ENCODE measurements around the gene LRRC8D.

LRRC8D gene

DNA sequence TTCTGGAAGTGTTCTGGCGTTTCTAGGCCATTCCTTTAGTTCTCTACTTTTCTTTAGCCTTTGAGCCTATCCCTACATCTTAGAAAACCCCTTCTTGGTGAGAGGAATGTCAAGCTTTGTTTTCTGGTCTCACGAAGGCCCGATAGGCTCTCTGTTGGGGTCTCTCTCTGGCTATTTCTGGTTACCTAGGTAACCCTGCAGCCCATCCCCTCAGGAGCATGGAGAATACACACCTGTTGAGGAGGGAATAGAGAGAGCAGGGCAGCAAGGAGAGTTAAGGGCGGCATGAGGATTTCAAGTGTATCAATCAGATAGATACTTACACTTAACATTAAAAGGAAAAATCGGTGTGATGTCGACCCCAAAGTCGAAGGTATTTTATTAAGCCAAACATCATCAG, 45.7 kb downstream of the LRRC8D start:
- no peak for DNase-seq (ENCODE audit: low read depth, low spot score)

- DNase-seq (ENCODE audit: low read depth, low spot score): no peak
Measured at GRCh38 chr1:89870998-89871397, 50.2 kb downstream of the LRRC8D start.

DNA sequence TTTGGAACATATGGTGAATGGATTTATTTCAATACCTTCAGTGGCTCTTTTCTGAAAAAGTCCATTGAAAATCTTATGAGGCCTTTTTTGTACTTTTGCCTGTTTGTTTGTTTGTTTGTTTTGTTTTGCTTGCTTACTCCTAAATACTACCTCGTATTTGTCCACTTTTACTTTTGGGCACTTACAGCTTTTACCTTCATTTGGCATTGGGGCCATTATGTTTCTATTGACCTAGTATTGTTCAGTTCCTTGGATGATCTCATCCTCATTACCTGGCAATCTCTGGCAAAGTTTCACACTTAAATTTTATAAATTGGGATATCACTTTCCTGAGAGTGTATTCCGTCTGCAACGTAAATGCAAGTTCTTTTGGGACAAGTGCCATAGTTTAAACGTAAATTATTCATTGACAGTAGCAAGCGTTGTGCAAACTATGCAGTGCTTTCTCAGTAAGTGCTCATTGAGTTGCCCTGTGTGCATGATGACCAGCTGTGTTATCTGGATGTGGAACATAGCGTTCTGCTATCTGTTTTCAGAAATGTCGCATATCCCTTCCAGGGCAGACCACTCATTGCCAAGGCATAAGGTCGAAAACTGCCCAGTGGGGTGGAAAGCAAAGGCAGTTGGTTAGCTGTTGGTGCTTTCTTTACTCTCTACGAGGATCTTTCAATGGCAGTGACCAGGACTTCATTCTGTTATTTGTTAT, 51.1 kb downstream of the LRRC8D start:
- no peak for DNase-seq (ENCODE audit: low read depth, low spot score)

DNA sequence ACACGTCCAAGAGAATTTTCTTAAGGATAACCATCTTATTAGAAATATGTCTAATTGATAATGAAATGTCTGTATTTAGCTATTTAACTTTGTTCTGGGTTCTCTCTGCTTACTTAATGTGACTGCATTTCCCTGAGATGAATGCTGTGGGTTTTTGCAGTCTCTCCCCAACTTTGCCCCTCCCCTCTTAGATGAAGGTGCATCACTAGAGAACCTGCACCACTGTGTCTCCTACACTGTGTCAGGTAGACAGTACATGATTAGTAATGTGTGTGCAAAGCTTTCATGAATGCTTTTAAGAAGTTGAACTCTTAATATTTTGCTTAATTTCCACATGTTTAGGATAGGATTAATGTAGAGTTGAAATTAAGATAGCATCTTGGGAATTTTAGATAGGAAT, 51.7 kb downstream of the LRRC8D start:
- no peak for DNase-seq (ENCODE audit: low read depth, low spot score)

- no peak for DNase-seq (ENCODE audit: low read depth, low spot score)
Measured at GRCh38 chr1:89873288-89873687, 52.5 kb downstream of the LRRC8D start.

DNA sequence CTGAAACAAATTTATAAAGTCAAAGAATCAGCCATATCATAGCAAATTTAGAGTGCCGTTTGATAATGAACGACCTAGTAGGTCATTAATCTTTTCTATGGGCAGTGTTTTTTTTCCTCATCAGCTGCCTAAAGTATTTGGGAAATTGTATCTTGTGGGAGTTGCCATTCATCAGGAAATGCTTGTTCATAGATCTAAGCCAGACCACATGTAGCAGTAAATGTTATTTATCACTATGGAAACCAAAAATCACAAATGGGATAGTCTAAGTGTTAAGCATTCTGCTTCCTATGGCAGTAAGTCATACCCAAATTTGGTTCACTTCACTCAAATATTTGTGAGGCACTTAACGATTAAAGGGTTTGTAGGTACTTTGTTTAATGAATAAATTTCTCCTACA, 52.9 kb downstream of the LRRC8D start:
- DNase-seq (ENCODE audit: low read depth, low spot score): peak; percentile 47

DNA sequence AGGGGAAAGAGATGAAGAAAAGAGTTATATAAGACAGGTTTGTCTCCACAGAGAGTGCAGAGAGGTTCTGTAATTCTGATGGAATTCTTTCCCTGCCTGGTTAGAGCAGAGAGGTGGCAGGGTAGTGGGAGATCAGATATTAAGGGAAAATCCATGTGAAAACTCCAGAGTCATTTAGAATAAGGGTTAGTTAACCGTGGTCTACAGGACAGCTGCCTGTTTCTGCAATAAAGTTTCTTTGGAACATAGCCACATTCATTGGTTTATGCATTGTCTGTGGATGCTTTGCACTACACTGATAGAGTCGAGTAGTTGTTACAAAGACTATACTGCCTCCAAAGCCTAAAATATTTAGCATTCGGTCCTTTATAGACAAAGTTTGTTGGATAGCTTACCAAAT, 55.6 kb downstream of the LRRC8D start:
- DNase-seq (ENCODE audit: low read depth, low spot score): no peak

GRCh38 chr1:89877756-89878155, 56.9 kb downstream of the LRRC8D start:
- no peak for DNase-seq (ENCODE audit: low read depth, low spot score)

DNA sequence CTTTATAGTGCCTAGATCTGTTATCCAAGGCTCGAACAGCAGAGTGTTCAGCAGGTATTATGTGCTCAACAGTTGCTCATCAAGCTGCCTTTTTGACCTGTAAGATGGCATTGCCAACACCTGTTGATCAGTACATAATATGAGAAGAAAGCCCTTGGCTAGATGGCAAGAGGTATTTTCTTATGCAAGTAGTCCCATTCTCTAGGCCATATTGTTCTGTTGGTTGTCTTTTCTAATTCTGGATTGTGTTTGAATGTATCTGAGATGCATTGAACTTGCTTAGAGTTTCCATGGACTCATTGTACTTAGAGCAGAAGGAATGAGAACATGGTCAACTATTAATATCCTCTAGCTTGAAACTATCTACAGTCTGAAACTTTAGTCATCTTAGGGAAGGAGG, 57.4 kb downstream of the LRRC8D start:
- DNase-seq (ENCODE audit: low read depth, low spot score): no peak

DNA sequence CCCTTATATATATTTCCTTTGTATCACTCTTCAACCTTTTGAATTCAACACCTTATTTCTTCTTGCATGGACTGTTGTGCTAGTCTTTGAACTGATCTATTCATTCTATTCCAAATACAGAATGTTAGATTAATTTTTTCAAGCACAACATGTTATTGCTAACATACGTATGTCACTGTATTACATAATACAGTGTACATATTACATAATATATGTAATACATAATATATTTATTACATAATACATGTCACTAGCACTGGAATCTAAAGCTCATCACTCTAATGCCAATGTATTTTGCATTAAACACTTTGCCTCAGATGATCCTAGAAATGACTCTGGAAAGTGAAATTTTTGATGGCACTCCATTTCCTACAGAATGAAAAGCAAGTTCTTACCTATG, 59.8 kb downstream of the LRRC8D start:
- DNase-seq (ENCODE audit: low read depth, low spot score): no peak

DNA sequence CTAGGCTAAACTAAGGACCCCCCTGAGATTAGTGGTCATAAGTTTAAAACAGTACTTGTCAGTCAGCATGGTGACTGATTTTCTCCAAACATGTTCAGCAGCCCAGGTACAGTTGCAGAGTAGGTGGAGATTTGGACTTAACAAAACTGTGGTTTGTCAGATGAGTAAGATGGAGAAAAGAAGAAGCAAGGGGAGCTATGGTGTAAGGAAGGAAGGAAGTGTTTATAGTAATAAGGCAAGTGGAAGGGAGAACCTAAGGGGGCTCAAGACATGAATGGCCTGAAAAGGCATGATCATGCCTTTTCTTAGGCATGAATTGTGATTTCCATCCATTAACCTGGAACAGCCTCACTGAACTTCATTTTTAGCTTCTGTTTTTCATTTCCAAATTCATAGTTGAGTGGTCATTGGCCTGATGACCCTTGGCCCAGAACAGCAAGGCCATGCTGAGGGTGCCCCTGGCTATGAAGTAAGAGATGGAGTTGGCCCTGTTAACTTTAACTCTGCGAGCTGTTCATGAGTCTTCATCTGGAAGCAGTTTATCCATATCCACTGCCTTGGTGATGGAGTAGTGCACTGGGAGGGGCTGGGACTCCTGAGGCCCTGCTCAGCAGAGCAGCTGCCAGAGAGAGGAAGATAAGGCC, 60.7 kb downstream of the LRRC8D start:
- DNase-seq (ENCODE audit: low read depth, low spot score): no peak

DNA sequence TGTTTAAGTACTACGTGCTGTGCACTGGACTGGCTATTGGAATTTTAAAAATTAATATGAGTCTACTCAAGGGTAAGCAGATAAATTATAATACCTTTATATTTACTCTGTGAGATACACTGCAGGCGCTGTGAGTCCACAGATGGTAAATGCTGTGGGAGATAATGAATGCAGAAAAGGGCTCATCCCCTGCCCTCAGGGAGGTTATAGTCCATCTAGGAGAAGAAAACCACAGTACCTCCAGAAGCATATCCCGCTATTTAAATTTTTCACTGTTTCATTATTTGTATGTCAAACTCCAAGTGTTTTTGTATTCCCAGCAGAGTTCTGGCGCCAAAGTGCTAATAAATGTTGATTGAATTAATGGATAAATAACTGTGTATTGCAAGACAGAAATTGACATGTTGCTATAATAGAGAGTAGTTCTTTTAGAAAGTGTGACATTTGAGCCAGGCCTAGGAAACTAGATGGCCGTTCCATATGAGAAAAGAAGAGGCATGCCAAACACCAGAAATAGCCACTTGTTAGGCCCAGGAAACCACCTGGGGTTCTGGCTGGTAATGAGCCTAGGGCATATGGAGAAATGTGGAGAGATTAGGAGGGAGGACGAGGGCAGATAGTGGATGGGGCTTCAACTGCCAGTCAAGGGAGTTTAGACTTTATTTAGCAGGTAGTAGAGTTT, 61.7 kb downstream of the LRRC8D start:
- DNase-seq (ENCODE audit: low read depth, low spot score): no peak

- no peak for DNase-seq (ENCODE audit: low read depth, low spot score)
Measured at GRCh38 chr1:89883030-89883379, 62.2 kb downstream of the LRRC8D start.

DNA sequence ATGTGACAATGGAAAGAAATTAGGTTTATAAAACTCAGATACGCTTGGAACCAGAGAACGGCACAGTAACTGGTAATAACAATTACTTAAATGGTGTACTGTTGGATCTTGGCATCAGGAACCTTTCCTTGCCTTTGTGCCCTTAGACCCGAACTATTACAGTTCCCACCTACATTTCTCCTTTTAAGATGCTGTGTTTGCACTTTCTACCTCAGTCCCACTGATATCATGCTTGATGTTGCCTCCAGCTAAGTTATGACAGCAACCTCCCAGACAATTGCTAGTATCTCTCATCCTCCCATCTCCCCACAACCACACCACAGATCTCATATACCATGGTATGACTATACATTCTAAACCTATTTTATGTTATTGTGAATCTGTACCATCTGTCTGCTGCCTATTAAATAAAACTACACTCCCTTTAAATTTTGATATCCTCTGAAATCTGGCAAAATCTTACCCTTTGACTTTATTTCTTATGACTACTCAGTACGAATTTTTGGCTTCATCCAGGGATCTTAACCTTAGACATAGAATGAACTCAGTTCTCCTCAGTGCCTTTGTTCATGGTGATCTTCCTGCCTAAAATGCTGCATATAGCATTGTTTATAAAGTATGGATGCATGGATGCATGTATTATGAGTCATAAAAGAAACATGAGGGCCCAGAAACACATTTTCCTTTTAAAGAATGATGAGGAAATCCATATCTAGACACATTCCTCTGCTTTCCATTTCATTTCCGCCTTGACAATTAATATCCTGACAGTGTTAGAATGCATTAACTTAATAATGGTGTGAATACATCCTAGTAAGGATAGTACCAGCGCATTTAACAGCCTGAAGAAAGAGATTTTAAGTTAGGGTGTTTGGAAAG, 64.1 kb downstream of the LRRC8D start:
- DNase-seq (ENCODE audit: low read depth, low spot score): no peak

- DNase-seq (ENCODE audit: low read depth, low spot score): no peak
Measured at GRCh38 chr1:89887270-89887669, 66.4 kb downstream of the LRRC8D start.

GRCh38 chr1:89887713-89888112, 66.9 kb downstream of the LRRC8D start:
- no peak for DNase-seq (ENCODE audit: low read depth, low spot score)

DNA sequence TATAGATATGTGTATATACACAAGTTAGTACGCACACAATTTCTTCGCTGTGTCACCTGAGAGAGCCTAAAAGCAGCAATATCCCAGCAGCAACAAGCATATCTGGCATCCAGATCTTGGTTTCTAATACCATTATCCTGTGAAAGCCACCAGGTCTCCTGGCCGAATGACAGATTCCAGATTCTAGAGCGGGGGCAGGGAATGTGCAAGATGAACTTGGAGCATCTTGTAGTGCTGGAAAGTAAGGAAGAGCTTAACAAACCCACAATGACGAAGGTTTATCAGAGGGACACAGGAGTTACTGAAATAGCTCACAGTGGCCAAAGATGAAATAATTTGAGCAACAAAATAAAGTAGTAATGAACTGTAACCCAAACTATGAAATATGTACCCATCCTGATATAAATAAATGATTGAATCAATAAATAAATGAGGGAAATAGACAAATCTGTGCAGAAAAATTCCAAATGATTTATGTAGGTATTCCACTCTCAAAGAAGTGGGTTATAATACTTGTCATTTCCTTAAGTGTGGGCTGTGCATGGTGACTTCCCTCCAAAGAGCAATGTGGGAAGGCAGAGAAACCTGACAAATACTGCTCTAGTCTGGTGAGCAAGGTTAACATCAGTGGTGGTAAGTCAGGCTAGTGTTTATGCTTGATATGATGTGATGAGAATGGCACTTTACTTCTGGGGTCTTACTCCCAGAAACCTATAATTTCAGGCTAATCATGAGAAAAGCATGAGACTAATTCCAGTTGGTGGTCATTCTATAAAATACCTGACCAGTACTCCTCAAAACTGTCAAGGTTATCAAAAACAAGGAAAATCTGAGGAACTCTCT, 67.9 kb downstream of the LRRC8D start:
- no peak for DNase-seq (ENCODE audit: low read depth, low spot score)

DNA sequence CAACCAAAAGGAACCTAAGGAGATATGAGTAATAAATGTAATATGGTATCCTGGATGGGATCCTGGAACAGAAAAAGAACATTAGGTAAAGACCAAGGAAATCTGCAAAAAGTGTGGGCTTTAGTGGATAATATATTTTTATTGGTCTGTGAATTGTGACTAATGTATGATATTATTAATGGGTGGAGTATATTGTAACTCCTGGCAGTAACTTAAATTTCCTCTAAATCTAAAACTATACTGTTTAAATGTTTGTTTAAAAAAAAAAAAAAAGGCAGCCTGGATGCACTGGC, 68.4 kb downstream of the LRRC8D start:
- DNase-seq (ENCODE audit: low read depth, low spot score): no peak

DNA sequence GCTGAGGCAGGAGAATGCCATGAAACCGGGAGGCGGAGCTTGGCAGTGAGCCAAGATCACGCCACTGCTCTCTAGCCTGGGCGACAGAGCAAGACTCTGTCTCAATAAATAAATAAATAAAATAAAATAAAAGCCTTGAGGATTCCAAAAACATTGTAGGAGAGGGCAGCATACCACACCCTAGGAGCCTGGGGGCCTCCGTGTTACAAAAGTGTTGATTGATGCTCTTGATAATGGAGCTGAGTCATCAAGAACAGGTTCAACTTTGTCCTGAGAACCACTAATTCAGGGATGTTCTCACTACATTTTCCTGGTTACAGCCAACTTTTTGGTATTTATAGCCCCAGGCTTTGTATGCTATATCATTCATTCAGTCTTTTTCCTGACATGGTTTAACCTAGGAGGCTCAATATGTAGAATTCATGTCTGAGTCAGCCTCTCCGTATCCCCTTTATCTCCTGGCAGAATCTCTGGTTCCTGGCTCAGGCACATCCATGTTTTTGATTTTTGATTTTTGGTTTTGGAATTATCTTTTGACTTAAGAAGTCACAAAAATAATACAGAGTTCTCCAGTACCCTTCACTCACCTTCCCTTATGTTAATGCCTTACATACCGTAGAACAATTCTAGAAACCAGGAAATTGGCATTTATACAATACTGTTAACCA, 69.4 kb downstream of the LRRC8D start:
- DNase-seq (ENCODE audit: low read depth, low spot score): peak; percentile 39

DNA sequence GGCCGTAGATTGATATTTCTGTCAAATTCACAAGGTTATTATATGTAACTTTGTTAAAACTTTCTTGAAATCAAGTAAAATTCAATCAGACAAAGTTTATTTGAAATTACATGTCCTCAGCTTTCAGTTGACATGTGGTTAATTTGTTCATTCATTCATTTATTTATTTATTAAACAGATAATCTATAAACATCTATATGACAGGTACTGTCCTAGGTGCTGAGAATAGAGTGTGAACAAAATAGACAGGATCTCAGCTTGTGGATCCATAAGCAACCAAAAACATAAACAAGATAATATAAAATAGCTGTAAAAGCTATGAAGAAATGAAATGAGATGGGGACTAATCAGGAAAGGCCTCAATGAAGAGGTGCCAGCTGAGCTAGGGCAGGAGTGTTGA, 72.0 kb downstream of the LRRC8D start:
- no peak for DNase-seq (ENCODE audit: low read depth, low spot score)
